Upper lobe of left lung (tissue), 6 donors: ENCODE results near the gene TAAR6. TPM values are rescaled to one million over a fixed set of nuclear protein-coding genes. Genes with fewer than 3 reads are reported as not detected.
A peak's percentile ranks its signal among the peaks of the same experiment; 100 is the strongest.

Source experiments
- ATAC-seq, 2 donors: fragments of 200-7000 bp; cut with Tn5 transposase; one replicate each; pipeline ENCODE4 v1.9.1; 2022; ENCODE audit warnings: mild to moderate bottlenecking in 2 of 2, moderate library complexity in 2 of 2; ENCODE audit not compliant: low FRiP score in 2 of 2
- DNase-seq, 2 donors: peaks; one replicate each; pipeline ENCODE4 v3.0.0-alpha.2; 2019 to 2020
- H3K27ac ChIP-seq, 4 donors: fragments of 200-600 bp; sonication (generic); one replicate each; pipeline ENCODE4 v1.5.1; 2016 to 2019
- H3K27me3 ChIP-seq, 4 donors: fragments of 200-600 bp; sonication (generic); one replicate each; pipeline ENCODE4 v1.5.1; 2017 to 2019
- H3K36me3 ChIP-seq, 4 donors: fragments of 200-600 bp; sonication (generic); one replicate each; pipeline ENCODE4 v1.5.1; 2016 to 2019
- H3K4me1 ChIP-seq, 4 donors: fragments of 200-600 bp; sonication (generic); one replicate each; pipeline ENCODE4 v1.5.1; 2018 to 2019
- H3K4me3 ChIP-seq, 4 donors: fragments of 200-600 bp; sonication (generic); one replicate each; pipeline ENCODE4 v1.5.1; 2017 to 2019; ENCODE audit warnings: mild to moderate bottlenecking in 2 of 4, moderate library complexity in 1 of 4
- H3K9me3 ChIP-seq, 4 donors: fragments of 200-600 bp; sonication (generic); one replicate each; pipeline ENCODE4 v1.5.1; 2018 to 2019
- EP300 ChIP-seq, 4 donors: sonication (generic); formaldehyde crosslinking; IDR thresholded peaks; one replicate each; pipeline ENCODE4 v1.5.1; 2017; ENCODE audit warnings: antibody characterized with exemption in 4 of 4, control low read depth in 2 of 4
- POLR2A ChIP-seq, 4 donors: fragments of 450-650 bp; IDR thresholded peaks; one replicate each; pipeline ENCODE4 v1.5.1; 2016 to 2017; ENCODE audit warnings: antibody characterized with exemption in 4 of 4, mild to moderate bottlenecking in 2 of 4
- POLR2AphosphoS5 ChIP-seq, 2 donors: sonication (generic); formaldehyde crosslinking; IDR thresholded peaks; one replicate each; pipeline ENCODE4 v1.5.1; 2017; ENCODE audit warnings: antibody characterized with exemption in 2 of 2
- WGBS, 2 donors: methylation state at CpG; one replicate each; pipeline ENCODE4 v1.1.5; 2017 to 2018; 5-methylcytosine and 5-hydroxymethylcytosine counted together
- total RNA-seq, 6 donors: library from RNA; depleted of rRNA in 4 of 6; stranded (reverse); fragments of >200 nt in 4 of 6; gene quantifications; one replicate each; pipeline versions ENCODE4 v1.1.0 to v1.2.1, GENCODE V29; 2016 to 2021
- TF ChIP-seq, protein P1 (sequence below), 6 experiments: fragments of 450-650 bp in 4 of 6; fragments of 200-600 bp in 2 of 6; sonication (generic) in 2 of 6; IDR thresholded peaks; one replicate each; pipeline ENCODE4 v1.5.1; 2016 to 2019; ENCODE audit warnings: antibody characterized with exemption in 6 of 6
- donor health status: DM: no; HTN: no; CAD: no; lungs with moderate emphysema.
- donor health status: DM: no; HTN: yes; CAD: no; lungs with severe emphysema.

Gene TAAR6
- total RNA-seq, 6 donors from 2014 or later: not detected

DNA sequence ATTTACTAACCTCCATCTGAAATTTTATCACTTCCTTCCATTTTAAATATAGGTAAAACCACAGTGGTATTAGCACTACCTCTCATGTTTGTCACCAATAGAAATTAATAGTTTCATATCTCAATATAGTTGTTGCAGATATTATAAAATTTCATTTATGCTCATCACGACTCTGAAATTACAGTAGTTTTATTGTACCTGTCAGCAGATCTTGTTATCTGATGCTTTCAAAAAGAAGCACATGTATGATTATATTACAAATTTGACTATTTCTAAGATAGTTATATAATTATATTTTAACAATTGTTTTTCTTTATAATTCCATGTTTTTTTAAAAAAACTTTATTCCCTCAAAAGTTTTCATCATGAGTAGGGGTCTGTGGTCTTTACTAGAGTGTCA, 14.6 kb downstream of the TAAR6 start:
- DNase-seq (no peak), ATAC-seq (no peak)
- Histone ChIP-seq H3K27me3 (no peaks in the 10 kb centered on the region), H3K4me3 (no peak overlapping the region), H3K27ac (no peak overlapping the region), H3K36me3 (no peaks in the 10 kb centered on the region), H3K4me1 (no peaks in the 10 kb centered on the region), H3K9me3 (no peaks in the 10 kb centered on the region)
- WGBS, 2 donors: 86 to 93% methylated on average over 1 of the region's 1 CpG
- TF ChIP-seq, protein P1, sequence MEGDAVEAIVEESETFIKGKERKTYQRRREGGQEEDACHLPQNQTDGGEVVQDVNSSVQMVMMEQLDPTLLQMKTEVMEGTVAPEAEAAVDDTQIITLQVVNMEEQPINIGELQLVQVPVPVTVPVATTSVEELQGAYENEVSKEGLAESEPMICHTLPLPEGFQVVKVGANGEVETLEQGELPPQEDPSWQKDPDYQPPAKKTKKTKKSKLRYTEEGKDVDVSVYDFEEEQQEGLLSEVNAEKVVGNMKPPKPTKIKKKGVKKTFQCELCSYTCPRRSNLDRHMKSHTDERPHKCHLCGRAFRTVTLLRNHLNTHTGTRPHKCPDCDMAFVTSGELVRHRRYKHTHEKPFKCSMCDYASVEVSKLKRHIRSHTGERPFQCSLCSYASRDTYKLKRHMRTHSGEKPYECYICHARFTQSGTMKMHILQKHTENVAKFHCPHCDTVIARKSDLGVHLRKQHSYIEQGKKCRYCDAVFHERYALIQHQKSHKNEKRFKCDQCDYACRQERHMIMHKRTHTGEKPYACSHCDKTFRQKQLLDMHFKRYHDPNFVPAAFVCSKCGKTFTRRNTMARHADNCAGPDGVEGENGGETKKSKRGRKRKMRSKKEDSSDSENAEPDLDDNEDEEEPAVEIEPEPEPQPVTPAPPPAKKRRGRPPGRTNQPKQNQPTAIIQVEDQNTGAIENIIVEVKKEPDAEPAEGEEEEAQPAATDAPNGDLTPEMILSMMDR (IDR thresholded peaks at IDR 0.05): no peak
- TF ChIP-seq EP300 (IDR thresholded peaks at IDR 0.05) (no peak), POLR2A (IDR thresholded peaks at IDR 0.05) (no peak), POLR2AphosphoS5 (IDR thresholded peaks at IDR 0.05) (no peak)

DNA sequence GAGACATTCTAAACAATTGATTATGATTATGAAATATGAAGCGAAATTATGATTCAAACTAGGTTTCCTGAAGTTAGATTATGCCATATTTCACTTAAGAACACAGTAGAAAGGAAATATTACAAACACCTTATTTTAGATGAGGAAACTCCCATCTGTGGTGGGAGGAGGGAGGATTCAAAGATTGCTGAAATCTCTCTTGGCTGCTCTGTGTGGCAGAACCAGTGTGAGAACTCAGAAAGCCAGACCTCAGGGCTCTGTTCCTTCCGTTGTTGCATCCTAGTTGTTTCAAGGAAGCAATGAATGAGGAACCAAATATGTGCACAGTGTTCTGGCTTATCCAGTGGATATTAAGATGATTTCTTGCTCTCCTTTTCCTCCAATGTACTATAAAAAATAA, 17.3 kb downstream of the TAAR6 start:
- no peaks in the 10 kb centered on the region for H3K9me3 ChIP-seq
- H3K36me3 ChIP-seq: no peaks in the 10 kb centered on the region
- ATAC-seq (peak in 1 of 2 donors; percentile 58), DNase-seq (peak in 1 of 2 donors; percentile 34)
- H3K4me3 ChIP-seq: no peak overlapping the region
- WGBS, 2 donors: 42 to 62% methylated on average over 2 of the region's 2 CpGs
- H3K4me1 ChIP-seq: no peaks in the 10 kb centered on the region
- H3K27me3 ChIP-seq: no peaks in the 10 kb centered on the region
- no peak overlapping the region for H3K27ac ChIP-seq
- TF ChIP-seq, protein P1 (IDR thresholded peaks at IDR 0.05): no peak
- no peak for TF ChIP-seq POLR2A (IDR thresholded peaks at IDR 0.05)
- TF ChIP-seq POLR2AphosphoS5 (IDR thresholded peaks at IDR 0.05): no peak
- no peak for TF ChIP-seq EP300 (IDR thresholded peaks at IDR 0.05)

- ATAC-seq (no peak), DNase-seq (no peak)
- H3K4me3 ChIP-seq: no peak within 1 kb of the TSS
- no peak for TF ChIP-seq POLR2A (IDR thresholded peaks at IDR 0.05)
- no peak for TF ChIP-seq POLR2AphosphoS5 (IDR thresholded peaks at IDR 0.05)
- TF ChIP-seq, protein P1 (IDR thresholded peaks at IDR 0.05): no peak
- TF ChIP-seq EP300 (IDR thresholded peaks at IDR 0.05): no peak
- no peaks in the 10 kb centered on the region for H3K4me1 ChIP-seq
- H3K9me3 ChIP-seq: no peaks in the 10 kb centered on the region
- no peaks in the 10 kb centered on the region for H3K27me3 ChIP-seq
- no peaks in the 10 kb centered on the region for H3K36me3 ChIP-seq
- 76 to 81% methylated on average over 5 of the region's 5 CpGs for WGBS, 2 donors
- H3K27ac ChIP-seq: no peak within 1 kb of the TSS
Measured at GRCh38 chr6:132589454-132589853, 19.3 kb downstream of the TAAR6 start, which contains the start of gene TAAR5. Gene TAAR5 (minus strand): TSS chr6:132589741. CDS start chr6:132589686, 55 bp downstream.

- Histone ChIP-seq H3K4me3 (no peak overlapping the region), H3K27me3 (no peaks in the 10 kb centered on the region), H3K27ac (no peak overlapping the region), H3K9me3 (no peaks in the 10 kb centered on the region), H3K36me3 (no peaks in the 10 kb centered on the region), H3K4me1 (no peaks in the 10 kb centered on the region)
- DNase-seq: no peak
- TF ChIP-seq EP300 (IDR thresholded peaks at IDR 0.05) (no peak), POLR2A (IDR thresholded peaks at IDR 0.05) (no peak), POLR2AphosphoS5 (IDR thresholded peaks at IDR 0.05) (no peak)
- TF ChIP-seq, protein P1 (IDR thresholded peaks at IDR 0.05): no peak
- WGBS, 2 donors: 74 to 75% methylated on average over 1 of the region's 1 CpG
- ATAC-seq: no peak
Measured at GRCh38 chr6:132590362-132590761, 20.2 kb downstream of the TAAR6 start.

- Histone ChIP-seq H3K9me3 (no peaks in the 10 kb centered on the region), H3K36me3 (no peaks in the 10 kb centered on the region), H3K27ac (no peak overlapping the region), H3K4me1 (no peaks in the 10 kb centered on the region), H3K27me3 (no peaks in the 10 kb centered on the region), H3K4me3 (no peak overlapping the region)
- DNase-seq (no peak), ATAC-seq (peak in 1 of 2 donors; percentile 48)
- 47 to 56% methylated on average over 2 of the region's 2 CpGs for WGBS, 2 donors
- TF ChIP-seq EP300 (IDR thresholded peaks at IDR 0.05) (no peak), POLR2A (IDR thresholded peaks at IDR 0.05) (no peak)
Measured at GRCh38 chr6:132592855-132593254, 22.7 kb downstream of the TAAR6 start.
